Measurements from ENCODE around the gene INTS3.
"Not testable (repeated sequence)": the region's sequence is repeated elsewhere in the genome, so short reads cannot be mapped to it uniquely, and the experiment has no call there.

Gene INTS3

DNA sequence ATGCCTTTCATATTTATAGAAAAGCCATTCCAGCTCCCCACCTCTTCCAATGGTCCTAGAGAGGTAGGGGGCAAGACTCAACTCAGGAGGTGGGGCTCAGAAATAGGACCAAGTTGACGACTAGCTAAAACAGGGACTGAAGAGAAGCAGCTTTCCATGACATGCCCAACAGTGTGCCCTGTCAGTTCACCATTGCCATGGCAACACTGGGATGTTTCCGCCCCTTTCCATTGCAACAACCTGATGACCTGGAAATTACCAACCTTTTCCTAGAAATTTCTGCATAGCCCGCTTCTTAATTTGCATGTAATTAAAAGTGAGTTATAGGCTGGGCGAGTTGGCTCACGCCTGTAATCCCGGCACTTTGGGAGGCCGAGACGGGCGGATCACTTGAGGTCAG, 22.4 kb upstream of the INTS3 start:
- H3K4me3 ChIP-seq (replicated peaks; ENCODE audit: low read depth, low read length), result no peak overlapping the region
- no peak for DNase-seq (ENCODE audit: extremely low read depth, low read depth)
- TF ChIP-seq, protein P1, sequence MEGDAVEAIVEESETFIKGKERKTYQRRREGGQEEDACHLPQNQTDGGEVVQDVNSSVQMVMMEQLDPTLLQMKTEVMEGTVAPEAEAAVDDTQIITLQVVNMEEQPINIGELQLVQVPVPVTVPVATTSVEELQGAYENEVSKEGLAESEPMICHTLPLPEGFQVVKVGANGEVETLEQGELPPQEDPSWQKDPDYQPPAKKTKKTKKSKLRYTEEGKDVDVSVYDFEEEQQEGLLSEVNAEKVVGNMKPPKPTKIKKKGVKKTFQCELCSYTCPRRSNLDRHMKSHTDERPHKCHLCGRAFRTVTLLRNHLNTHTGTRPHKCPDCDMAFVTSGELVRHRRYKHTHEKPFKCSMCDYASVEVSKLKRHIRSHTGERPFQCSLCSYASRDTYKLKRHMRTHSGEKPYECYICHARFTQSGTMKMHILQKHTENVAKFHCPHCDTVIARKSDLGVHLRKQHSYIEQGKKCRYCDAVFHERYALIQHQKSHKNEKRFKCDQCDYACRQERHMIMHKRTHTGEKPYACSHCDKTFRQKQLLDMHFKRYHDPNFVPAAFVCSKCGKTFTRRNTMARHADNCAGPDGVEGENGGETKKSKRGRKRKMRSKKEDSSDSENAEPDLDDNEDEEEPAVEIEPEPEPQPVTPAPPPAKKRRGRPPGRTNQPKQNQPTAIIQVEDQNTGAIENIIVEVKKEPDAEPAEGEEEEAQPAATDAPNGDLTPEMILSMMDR (IDR thresholded peaks at IDR 0.05; ENCODE audit: low read depth, low read length, missing control alignments), result no peak

DNA sequence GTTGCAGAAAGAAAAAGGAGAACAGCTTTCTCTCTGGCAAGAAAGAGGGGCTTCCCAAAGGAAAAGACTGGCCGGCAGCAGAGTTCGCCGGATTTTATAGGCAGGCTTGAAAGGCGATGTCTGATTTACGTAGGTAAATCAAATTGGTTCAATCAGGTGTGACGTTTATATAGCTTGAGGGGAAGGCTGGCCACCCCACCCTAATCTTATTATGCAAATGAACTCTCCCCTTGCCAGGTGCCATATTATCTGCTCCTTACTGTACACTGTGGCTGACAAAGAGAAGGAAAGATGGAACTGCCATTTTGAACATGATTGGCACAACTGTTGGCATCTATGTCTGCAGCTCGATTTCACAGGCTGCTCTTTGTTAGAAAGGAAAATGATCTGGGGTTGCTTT, 16.8 kb upstream of the INTS3 start:
- TF ChIP-seq, protein P1 (IDR thresholded peaks at IDR 0.05; ENCODE audit: low read depth, low read length, missing control alignments), result no peak
- no peak for DNase-seq (ENCODE audit: extremely low read depth, low read depth)
- H3K4me3 ChIP-seq (replicated peaks; ENCODE audit: low read depth, low read length), result no peak overlapping the region

DNA sequence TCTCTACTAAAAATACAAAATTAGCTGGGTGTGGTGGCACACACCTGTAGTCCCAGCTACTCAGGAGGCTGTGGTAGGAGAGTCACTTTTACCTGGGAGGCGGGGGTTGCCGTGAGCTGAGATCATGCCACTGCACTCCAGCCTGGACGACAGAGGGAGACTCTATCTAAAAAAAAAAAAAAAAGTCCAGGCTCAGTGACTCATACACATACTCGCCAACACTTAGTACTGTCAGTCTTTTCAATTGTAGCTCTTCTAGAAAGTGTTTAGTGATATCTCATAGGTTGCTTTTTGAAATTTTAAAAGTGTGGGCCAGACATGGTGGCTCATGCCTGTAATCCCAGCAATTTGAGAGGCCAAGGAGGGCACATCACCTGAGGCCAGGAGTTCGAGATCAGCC, 11.6 kb upstream of the INTS3 start:
- DNase-seq (ENCODE audit: extremely low read depth, low read depth); H3K4me3 ChIP-seq (replicated peaks; ENCODE audit: low read depth, low read length): not testable (repeated sequence)

DNA sequence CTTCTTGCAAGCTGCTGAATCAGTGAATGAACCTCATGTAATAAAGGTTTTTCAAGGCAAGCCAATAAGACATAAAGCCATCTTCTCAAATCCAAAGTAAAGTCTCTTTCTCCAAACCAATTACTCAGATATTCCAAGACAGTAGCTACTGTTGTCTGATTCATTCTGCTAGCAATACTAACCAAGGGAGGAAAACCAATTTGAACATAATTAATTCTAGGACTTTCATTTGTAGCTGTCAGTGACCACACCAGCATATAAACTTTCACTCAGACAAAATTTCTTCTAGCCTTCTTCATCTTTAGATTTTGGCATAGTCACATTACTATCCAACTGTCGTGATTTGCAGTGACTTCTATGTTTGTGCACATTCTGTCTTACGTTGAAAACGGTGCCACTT, 10.5 kb upstream of the INTS3 start:
- TF ChIP-seq, protein P1 (IDR thresholded peaks at IDR 0.05; ENCODE audit: low read depth, low read length, missing control alignments), result no peak
- H3K4me3 ChIP-seq (replicated peaks; ENCODE audit: low read depth, low read length), result no peak overlapping the region
- no peak for DNase-seq (ENCODE audit: extremely low read depth, low read depth)

DNA sequence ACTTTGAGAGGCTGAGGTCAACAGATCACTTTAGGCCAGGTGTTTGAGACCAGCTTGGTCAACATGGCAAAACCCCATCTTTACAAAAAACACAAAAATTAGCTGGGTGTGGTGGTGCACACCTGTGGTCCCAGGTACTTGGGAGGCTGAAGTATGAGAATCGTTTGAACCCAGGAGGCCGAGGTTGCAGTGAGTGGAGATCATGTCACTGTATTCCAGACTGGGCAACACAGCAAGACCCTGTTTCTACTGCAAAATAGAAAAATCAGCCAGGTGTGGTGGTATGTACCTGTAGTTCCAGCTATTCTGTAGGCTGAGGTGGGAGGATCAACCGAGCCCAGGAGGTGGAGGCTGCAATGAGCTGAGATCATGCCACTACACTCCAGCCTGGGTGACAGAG, 4.2 kb upstream of the INTS3 start:
- no peak for DNase-seq (ENCODE audit: extremely low read depth, low read depth)
- TF ChIP-seq, protein P1 (IDR thresholded peaks at IDR 0.05; ENCODE audit: low read depth, low read length, missing control alignments), result no peak
- no peak overlapping the region for H3K4me3 ChIP-seq (replicated peaks; ENCODE audit: low read depth, low read length)

DNA sequence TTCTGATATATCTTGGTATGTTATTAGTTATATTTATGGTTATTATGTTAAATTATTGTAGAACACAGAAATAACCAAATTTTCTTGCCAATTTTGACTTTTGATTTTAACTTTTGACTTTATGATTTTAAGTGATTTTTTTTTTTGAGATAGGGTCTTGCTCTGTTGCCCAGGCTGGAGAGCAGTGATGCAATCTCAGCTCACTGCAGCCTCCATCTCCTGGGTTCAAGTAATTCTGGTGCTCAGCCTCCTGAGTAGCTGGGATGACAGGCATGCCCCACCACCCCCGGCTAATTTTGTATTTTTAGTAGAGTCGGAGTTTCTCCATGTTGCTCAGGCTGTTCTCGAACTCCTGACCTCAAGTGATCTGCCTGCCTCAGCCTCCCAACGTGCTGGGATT, 3.2 kb upstream of the INTS3 start:
- not testable (repeated sequence) for H3K4me3 ChIP-seq (replicated peaks; ENCODE audit: low read depth, low read length); DNase-seq (ENCODE audit: extremely low read depth, low read depth)

DNA sequence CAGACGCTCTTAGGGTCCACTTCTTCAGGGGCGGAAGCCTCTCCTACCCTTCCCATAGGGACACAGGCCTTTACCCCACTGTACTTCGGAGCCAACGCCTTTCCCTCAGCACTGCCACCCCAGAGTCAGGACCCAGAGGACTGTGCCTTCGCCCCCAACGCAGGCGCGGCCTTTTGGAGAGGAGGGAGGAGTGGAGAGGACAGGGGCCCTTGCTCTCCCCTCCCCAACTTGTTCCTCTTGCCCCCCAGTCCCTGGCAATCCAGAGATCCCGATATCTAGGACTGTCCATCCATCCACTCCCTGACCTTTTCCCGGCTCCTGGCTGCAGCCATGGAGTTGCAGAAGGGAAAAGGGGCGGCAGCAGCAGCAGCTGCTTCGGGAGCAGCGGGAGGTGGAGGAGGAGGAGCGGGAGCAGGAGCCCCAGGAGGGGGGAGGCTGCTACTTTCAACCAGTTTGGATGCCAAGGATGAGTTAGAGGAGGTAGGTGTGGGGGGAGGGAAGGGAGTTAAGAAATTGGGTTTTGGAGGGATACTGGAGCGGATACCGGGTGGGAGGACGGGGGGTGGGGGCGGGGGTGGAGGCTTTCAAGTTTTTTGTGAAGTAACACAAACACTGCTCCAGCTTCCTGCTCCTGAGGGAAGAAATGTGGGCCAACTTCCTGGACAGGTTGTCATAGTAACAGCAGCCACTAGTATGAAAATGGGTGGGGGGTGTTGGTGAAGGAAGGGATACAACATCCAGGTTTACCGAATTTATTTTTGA, 636 bp downstream of the INTS3 start:
- TF ChIP-seq, protein P1 (IDR thresholded peaks at IDR 0.05; ENCODE audit: low read depth, low read length, missing control alignments), result no peak
- DNase-seq (ENCODE audit: extremely low read depth, low read depth), result no peak
- peak overlapping the region; percentile 97 for H3K4me3 ChIP-seq (replicated peaks; ENCODE audit: low read depth, low read length)

DNA sequence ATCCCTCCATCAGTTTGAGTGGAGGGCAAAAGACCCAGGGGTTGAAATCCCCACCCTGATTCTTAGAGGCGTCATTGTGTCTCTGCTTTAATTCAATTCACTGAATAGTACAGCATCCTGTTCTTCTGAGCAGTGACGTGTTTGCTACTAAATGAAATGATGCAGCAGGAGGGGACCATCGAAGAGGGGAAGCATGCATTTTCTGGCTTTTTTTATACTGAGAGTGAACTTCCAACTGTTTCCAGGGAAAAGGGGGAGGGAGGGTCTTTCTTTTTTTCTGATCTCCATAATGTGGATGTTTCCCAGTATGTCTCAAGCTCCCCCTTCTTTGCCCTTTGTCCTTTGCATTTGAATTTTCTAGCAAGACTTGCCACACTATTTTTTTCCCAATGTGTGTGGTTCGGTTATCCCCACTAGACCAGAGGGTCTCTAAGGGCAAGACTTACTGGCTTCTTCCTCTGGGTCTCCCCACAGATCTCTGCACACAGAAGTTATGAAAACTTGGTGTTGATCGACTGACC, 2.7 kb downstream of the INTS3 start:
- TF ChIP-seq, protein P1 (IDR thresholded peaks at IDR 0.05; ENCODE audit: low read depth, low read length, missing control alignments), result no peak
- H3K4me3 ChIP-seq (replicated peaks; ENCODE audit: low read depth, low read length), result no peak overlapping the region
- no peak for DNase-seq (ENCODE audit: extremely low read depth, low read depth)

Data from HFF-Myc (cell line).